DMS53 treated with DMSO at 0.1 percent for 48 hours (cell line): ENCODE measurements around the gene SFXN4.
"Not testable (repeated sequence)": the region's sequence is repeated elsewhere in the genome, so short reads cannot be mapped to it uniquely, and the experiment has no call there.

Experiments used
- DNase-seq: peaks from one replicate; lab custom pipeline; 2025; ENCODE audit not compliant: unreplicated experiment; lab: John Stamatoyannopoulos, UW

SFXN4 gene

GRCh38 chr10:119149157-119149556, 16.4 kb downstream of the SFXN4 start:
- DNase-seq: no peak

GRCh38 chr10:119143657-119144056, 21.9 kb downstream of the SFXN4 start:
- DNase-seq: no peak

- DNase-seq: no peak
Measured at GRCh38 chr10:119140603-119141245, 24.8 kb downstream of the SFXN4 start.

- DNase-seq: no peak
Measured at GRCh38 chr10:119139464-119140067, 25.9 kb downstream of the SFXN4 start.

- no peak for DNase-seq
Measured at GRCh38 chr10:119138346-119139306, 26.9 kb downstream of the SFXN4 start.

GRCh38 chr10:119137878-119138277, 27.6 kb downstream of the SFXN4 start:
- DNase-seq: not testable (repeated sequence)

- DNase-seq: no peak
Measured at GRCh38 chr10:119136084-119136483, 29.4 kb downstream of the SFXN4 start.

GRCh38 chr10:119135513-119135881, 30.0 kb downstream of the SFXN4 start:
- DNase-seq: no peak

GRCh38 chr10:119133949-119134348, 31.6 kb downstream of the SFXN4 start:
- DNase-seq: no peak

GRCh38 chr10:119132521-119133345, 32.8 kb downstream of the SFXN4 start:
- DNase-seq: no peak

- peak; percentile 68 for DNase-seq
Measured at GRCh38 chr10:119131512-119132240, 33.8 kb downstream of the SFXN4 start.

GRCh38 chr10:119129721-119130120, 35.8 kb downstream of the SFXN4 start:
- DNase-seq: no peak

- no peak for DNase-seq
Measured at GRCh38 chr10:119125942-119126341, 39.6 kb downstream of the SFXN4 start.

GRCh38 chr10:119120875-119121274, 44.6 kb downstream of the SFXN4 start:
- DNase-seq: no peak

GRCh38 chr10:119120413-119120867, 45.1 kb downstream of the SFXN4 start:
- DNase-seq: no peak

- DNase-seq: no peak
Measured at GRCh38 chr10:119119400-119119799, 46.1 kb downstream of the SFXN4 start.

GRCh38 chr10:119118231-119118630, 47.3 kb downstream of the SFXN4 start:
- DNase-seq: no peak

GRCh38 chr10:119116326-119116951, 49.1 kb downstream of the SFXN4 start:
- no peak for DNase-seq

GRCh38 chr10:119115926-119116325, 49.6 kb downstream of the SFXN4 start:
- DNase-seq: no peak
